K562 (cell line): ENCODE data around the gene TYROBP. TPM values are rescaled to one million over a fixed set of nuclear protein-coding genes. Genes with fewer than 3 reads are reported as not detected.
A peak's percentile ranks its signal among the peaks of the same experiment; 100 is the strongest.

Source experiments
- ELK1 ChIP-seq: sonication (generic); formaldehyde crosslinking; IDR thresholded peaks from 2 replicates; pipeline ENCODE4 v1.8.1; 2022; ENCODE audit warnings: missing genetic modification reagents
- IRF2 ChIP-seq: sonication (generic); formaldehyde crosslinking; IDR thresholded peaks from 2 replicates; pipeline ENCODE4 v1.8.1; 2022; ENCODE audit warnings: mild to moderate bottlenecking, missing genetic modification reagents
- KDM2B ChIP-seq: fragments of 250-450 bp; sonication (Bioruptor Pico); IDR thresholded peaks from 2 replicates; pipeline ENCODE4 v1.8.0; 2021; ENCODE audit warnings: mild to moderate bottlenecking, moderate library complexity
- PKNOX1 ChIP-seq: fragments of 450-650 bp; IDR thresholded peaks from 2 replicates; pipeline ENCODE4 v1.6.1; 2016
- REST ChIP-seq, 2 experiments: fragments of 450-650 bp; formaldehyde crosslinking in 1 of 2; IDR thresholded peaks; 2 replicates each; pipeline versions ENCODE4 v1.4.0 to v1.6.1; 2014 to 2020; ENCODE audit warnings: mild to moderate bottlenecking in 2 of 2, borderline replicate concordance in 1 of 2, low read depth in 1 of 2
- SMC3 ChIP-seq: conservative IDR thresholded peaks from 2 replicates; pipeline ENCODE4 v1.6.1; 2011; ENCODE audit warnings: low read depth, low read length, improper control_type of control experiment; ENCODE audit not compliant: insufficient read depth
- SRSF7 ChIP-seq: fragments of 200-400 bp; formaldehyde crosslinking; optimal IDR thresholded peaks from 2 replicates; pipeline ENCODE3; 2017; ENCODE audit warnings: mild to moderate bottlenecking, low read depth, low read length
- THAP12 ChIP-seq: fragments of 250-450 bp; sonication (Bioruptor Pico); IDR thresholded peaks from 2 replicates; pipeline ENCODE4 v1.9.0; 2021; ENCODE audit warnings: mild to moderate bottlenecking, inconsistent platforms
- U2AF1 ChIP-seq: fragments of 200-400 bp; formaldehyde crosslinking; optimal IDR thresholded peaks from 2 replicates; pipeline ENCODE3; 2017; ENCODE audit warnings: mild to moderate bottlenecking, low read depth, low read length, moderate library complexity
- VEZF1 ChIP-seq: fragments of 200-800 bp; sonication (Bioruptor generic); IDR thresholded peaks from 2 replicates; pipeline ENCODE4 v1.6.1; 2017; ENCODE audit warnings: missing genetic modification characterization, missing compliant biosample characterization
- ZC3H11A ChIP-seq: IDR thresholded peaks from 2 replicates; pipeline ENCODE4 v1.6.1; 2012; ENCODE audit warnings: low read depth, low read length, improper control_type of control experiment
- polyA plus RNA-seq, 8 experiments: library from polyadenylated mRNA; depleted of rRNA in 4 of 8; stranded (reverse) in 5 of 8; unstranded in 3 of 8; fragments of >200 nt; fragmentation: Nextera tagmentation in 2 of 8; fragmentation: Illumina TruSeq in 1 of 8; extraction: Ambion mirVana in 2 of 8; extraction: Trizol in 1 of 8; gene quantifications; 2 replicates each; pipeline versions ENCODE4 v1.2.1 to v1.2.3, GENCODE V29; 2011 to 2014; ENCODE audit warnings: inconsistent platforms in 1 of 8, missing spikeins in 1 of 8
- total RNA-seq, 7 experiments: library from RNA; depleted of rRNA in 6 of 7; stranded (reverse); fragments of >200 nt in 6 of 7; fragmentation: Illumina TruSeq in 2 of 7; extraction: Trizol in 2 of 7; gene quantifications; 2 replicates each; pipeline versions ENCODE4 v1.2.1 to v1.2.3, GENCODE V29; 2011 to 2021; ENCODE audit warnings: low replicate concordance in 1 of 7

The TYROBP gene
- total and polyA plus RNA-seq, 9 of the 15 experiments (the other 6 are each of a cell fraction or from before 2014, with no cell fraction given), result 0.72 to 8.2 (median 2.4) TPM

GRCh38 chr19:35882114-35882832 lies 25.8 kb downstream of the TYROBP start (continued):
- 0 out of 2 replicates have a peak, but pooled peaks have one; percentile 16 for TF ChIP-seq VEZF1 (CRISPR knock-in tag)
- TF ChIP-seq IRF2 (CRISPR knock-in tag), result no peak
- TF ChIP-seq PKNOX1, result peak; percentile 31; the same call in 1 of the 2 replicates
- no peak for TF ChIP-seq ELK1
- TF ChIP-seq KDM2B (CRISPR knock-in tag), result no peak
- no peak for TF ChIP-seq THAP12 (CRISPR knock-in tag)
- TF ChIP-seq REST (IDR thresholded peaks at IDR 0.05; ENCODE audit: borderline replicate concordance), result peak; percentile 84
- no peak for TF ChIP-seq REST (CRISPR knock-in tag; IDR thresholded peaks at IDR 0.05; ENCODE audit: low read depth)
- TF ChIP-seq SMC3, result peak; percentile 68
- TF ChIP-seq SRSF7, result no peak
- TF ChIP-seq U2AF1, result no peak
- peak; percentile 38; the same call in 1 of the 2 replicates for TF ChIP-seq ZC3H11A
